Central memory CD8-positive, alpha-beta T cell (primary cell): ENCODE data around the gene FEV.
"Not testable (repeated sequence)": the region's sequence is repeated elsewhere in the genome, so short reads cannot be mapped to it uniquely, and the experiment has no call there.

Experiments used
- ATAC-seq: fragments of 150-1000 bp; cut with Tn5 transposase; replicated peaks from 2 replicates; pipeline ENCODE4 v1.10.0; 2022; ENCODE audit warnings: mild to moderate bottlenecking, moderate FRiP score, moderate number of reproducible peaks; ENCODE audit not compliant: poor library complexity, severe bottlenecking; ENCODE audit errors: extremely low read depth
- DNase-seq, 2 donors: peaks; one replicate each; pipeline ENCODE4 v3.0.0; 2021; ENCODE audit warnings: low spot score in 2 of 2
- H3K27ac Mint-ChIP-seq: one replicate; pipeline ENCODE4 v1.8.0; 2022; ENCODE audit warnings: low read depth, mild to moderate bottlenecking, moderate library complexity, mixed read lengths
- H3K27me3 Mint-ChIP-seq: one replicate; pipeline ENCODE4 v1.8.0; 2022; ENCODE audit warnings: mixed read lengths
- H3K36me3 Mint-ChIP-seq: one replicate; pipeline ENCODE4 v1.8.0; 2022; ENCODE audit warnings: mild to moderate bottlenecking, moderate library complexity, mixed read lengths; ENCODE audit not compliant: insufficient read depth
- H3K4me1 Mint-ChIP-seq: one replicate; pipeline ENCODE4 v1.8.0; 2022; ENCODE audit warnings: mixed read lengths
- H3K4me3 Mint-ChIP-seq: one replicate; pipeline ENCODE4 v1.8.0; 2022; ENCODE audit warnings: mild to moderate bottlenecking, moderate library complexity, mixed read lengths
- H3K9me3 Mint-ChIP-seq: one replicate; pipeline ENCODE4 v1.8.0; 2022; ENCODE audit warnings: mixed read lengths

FEV gene

GRCh38 chr2:218956039-218956438, 28.9 kb downstream of the FEV start:
- Mint-ChIP-seq H3K27ac (no peak overlapping the region), H3K4me3 (no peak overlapping the region), H3K36me3 (no peaks in the 10 kb centered on the region), H3K4me1 (peaks cover 9% of the 10 kb centered on the region), H3K9me3 (no peaks in the 10 kb centered on the region), H3K27me3 (peaks cover 84% of the 10 kb centered on the region)
- DNase-seq (no peak), ATAC-seq (no peak)

GRCh38 chr2:218954541-218955300, 30.3 kb downstream of the FEV start:
- ATAC-seq (no peak), DNase-seq (no peak)
- H3K27ac Mint-ChIP-seq = no peak overlapping the region
- H3K27me3 Mint-ChIP-seq = peaks cover 85% of the 10 kb centered on the region
- no peak overlapping the region for H3K4me3 Mint-ChIP-seq
- no peaks in the 10 kb centered on the region for H3K36me3 Mint-ChIP-seq
- H3K4me1 Mint-ChIP-seq = peaks cover 6% of the 10 kb centered on the region
- H3K9me3 Mint-ChIP-seq = no peaks in the 10 kb centered on the region

DNA sequence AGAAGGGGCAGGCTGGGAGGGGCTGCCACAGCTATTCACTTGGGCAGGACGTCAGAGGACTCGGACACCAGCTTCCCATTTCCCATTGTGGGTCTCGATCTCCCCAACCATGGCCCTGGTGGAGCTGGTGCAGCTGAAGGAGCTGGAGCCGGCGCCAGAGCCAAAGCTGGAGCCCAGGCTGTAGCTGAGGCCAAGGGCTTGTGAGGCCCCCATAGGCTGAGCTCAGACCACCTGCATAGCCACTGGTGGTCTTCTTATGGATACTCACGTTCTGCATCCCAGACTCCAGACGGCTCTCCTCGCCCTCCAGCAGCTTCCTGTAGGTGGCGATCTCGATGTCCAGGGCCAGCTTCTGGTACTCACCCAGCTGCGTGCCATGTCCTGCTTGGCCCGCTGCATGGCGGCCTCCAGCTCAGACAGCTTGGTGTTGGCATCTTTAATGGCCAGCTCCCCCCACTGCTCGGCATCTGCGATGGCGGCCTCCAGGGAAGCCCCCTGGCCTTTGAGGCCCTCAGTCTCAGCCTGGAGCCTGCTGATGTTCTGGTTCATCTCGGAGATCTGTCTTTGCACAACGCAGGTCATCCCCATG, 31.5 kb downstream of the FEV start:
- H3K27ac Mint-ChIP-seq = no peak overlapping the region
- DNase-seq = no peak
- peaks cover 82% of the 10 kb centered on the region for H3K27me3 Mint-ChIP-seq
- no peak for ATAC-seq
- H3K4me1 Mint-ChIP-seq = no peaks in the 10 kb centered on the region
- no peaks in the 10 kb centered on the region for H3K36me3 Mint-ChIP-seq
- no peak overlapping the region for H3K4me3 Mint-ChIP-seq
- H3K9me3 Mint-ChIP-seq = no peaks in the 10 kb centered on the region

DNA sequence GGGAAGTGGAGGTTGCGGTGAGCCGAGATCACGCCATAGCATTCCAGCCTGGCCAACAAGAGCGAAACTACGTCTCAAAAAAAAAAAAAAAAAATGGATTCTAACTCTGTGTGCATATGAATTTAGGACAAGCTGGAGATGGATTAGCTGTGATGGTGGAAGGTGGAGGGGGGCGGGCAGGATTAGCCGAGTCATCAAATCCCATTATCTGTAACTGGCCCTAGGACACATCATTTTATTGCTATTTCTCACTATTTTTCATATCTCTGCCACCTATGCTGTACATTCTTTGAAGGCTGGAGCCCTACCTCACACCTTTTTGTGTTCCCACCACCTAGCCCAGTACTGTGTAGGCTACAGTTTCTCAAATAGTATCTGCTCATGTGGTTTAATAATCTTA, 32.8 kb downstream of the FEV start:
- H3K9me3 Mint-ChIP-seq = no peaks in the 10 kb centered on the region
- no peaks in the 10 kb centered on the region for H3K36me3 Mint-ChIP-seq
- no peaks in the 10 kb centered on the region for H3K4me1 Mint-ChIP-seq
- H3K27me3 Mint-ChIP-seq = peaks cover 82% of the 10 kb centered on the region
- no peak for ATAC-seq
- H3K4me3 Mint-ChIP-seq = no peak overlapping the region
- DNase-seq = no peak
- H3K27ac Mint-ChIP-seq = no peak overlapping the region

DNA sequence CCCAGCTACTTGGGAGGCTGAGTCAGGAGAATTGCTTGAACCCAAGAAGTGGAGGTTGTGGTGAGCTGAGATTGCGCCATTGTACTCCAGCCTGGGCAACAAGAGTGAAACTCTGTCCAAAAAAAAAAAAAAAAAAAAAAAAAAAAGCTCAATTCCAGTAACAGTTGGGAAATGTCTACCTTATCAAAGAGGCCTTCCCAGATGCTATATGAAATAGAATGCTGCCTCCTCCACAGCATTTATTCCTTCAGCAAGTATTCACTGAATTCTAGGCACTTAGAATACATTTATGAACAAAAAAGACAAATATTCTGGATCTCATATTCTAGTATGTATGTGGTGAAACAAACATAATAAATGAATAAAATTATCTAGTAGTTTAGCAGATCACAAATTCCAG, 38.4 kb downstream of the FEV start:
- Mint-ChIP-seq H3K9me3 (no peaks in the 10 kb centered on the region), H3K4me3 (no peak overlapping the region), H3K27me3 (peaks cover 78% of the 10 kb centered on the region), H3K4me1 (no peaks in the 10 kb centered on the region), H3K27ac (no peak overlapping the region), H3K36me3 (peaks cover 3% of the 10 kb centered on the region)
- ATAC-seq (no peak), DNase-seq (no peak)

GRCh38 chr2:218944759-218945404, 40.1 kb downstream of the FEV start:
- no peak for DNase-seq
- no peak overlapping the region for H3K4me3 Mint-ChIP-seq
- H3K9me3 Mint-ChIP-seq = no peaks in the 10 kb centered on the region
- peaks cover 86% of the 10 kb centered on the region for H3K27me3 Mint-ChIP-seq
- ATAC-seq = no peak
- peaks cover 3% of the 10 kb centered on the region for H3K36me3 Mint-ChIP-seq
- no peaks in the 10 kb centered on the region for H3K4me1 Mint-ChIP-seq
- no peak overlapping the region for H3K27ac Mint-ChIP-seq

GRCh38 chr2:218931751-218932150, 53.2 kb downstream of the FEV start:
- H3K27ac Mint-ChIP-seq, ATAC-seq, H3K9me3 Mint-ChIP-seq, H3K36me3 Mint-ChIP-seq, H3K4me3 Mint-ChIP-seq, H3K4me1 Mint-ChIP-seq, DNase-seq: not testable (repeated sequence)
- peaks cover 56% of the 10 kb centered on the region for H3K27me3 Mint-ChIP-seq
